ENCODE measurements around the gene GARRE1.

DNA sequence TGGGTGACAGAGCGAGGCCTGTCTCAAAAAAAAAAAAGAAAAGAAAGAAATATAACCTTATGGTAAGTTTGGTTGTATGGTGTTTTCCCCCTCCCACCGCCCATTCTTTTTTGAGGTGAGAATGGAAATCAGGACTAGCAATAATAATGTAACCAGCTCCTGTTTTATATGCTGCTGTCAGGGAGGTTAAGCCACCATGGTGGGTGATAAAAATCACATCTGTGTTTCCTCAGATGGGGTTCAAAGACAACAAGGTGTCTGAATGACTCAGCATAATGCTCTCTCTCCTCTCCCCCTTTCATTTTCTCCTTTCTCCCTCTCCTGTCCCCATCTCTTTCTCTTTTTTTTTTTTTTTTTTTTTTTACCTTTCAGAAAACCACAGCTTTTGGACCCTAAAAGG is 28.3 kb upstream of the GARRE1 start:
- TF ChIP-seq TAF1 (conservative IDR thresholded peaks at IDR 0.05) (no peak), YY1 (IDR thresholded peaks at IDR 0.05) (no peak), FOXA1 (IDR thresholded peaks at IDR 0.05) (no peak)
- TF ChIP-seq, protein P1, sequence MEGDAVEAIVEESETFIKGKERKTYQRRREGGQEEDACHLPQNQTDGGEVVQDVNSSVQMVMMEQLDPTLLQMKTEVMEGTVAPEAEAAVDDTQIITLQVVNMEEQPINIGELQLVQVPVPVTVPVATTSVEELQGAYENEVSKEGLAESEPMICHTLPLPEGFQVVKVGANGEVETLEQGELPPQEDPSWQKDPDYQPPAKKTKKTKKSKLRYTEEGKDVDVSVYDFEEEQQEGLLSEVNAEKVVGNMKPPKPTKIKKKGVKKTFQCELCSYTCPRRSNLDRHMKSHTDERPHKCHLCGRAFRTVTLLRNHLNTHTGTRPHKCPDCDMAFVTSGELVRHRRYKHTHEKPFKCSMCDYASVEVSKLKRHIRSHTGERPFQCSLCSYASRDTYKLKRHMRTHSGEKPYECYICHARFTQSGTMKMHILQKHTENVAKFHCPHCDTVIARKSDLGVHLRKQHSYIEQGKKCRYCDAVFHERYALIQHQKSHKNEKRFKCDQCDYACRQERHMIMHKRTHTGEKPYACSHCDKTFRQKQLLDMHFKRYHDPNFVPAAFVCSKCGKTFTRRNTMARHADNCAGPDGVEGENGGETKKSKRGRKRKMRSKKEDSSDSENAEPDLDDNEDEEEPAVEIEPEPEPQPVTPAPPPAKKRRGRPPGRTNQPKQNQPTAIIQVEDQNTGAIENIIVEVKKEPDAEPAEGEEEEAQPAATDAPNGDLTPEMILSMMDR (IDR thresholded peaks at IDR 0.05; ENCODE audit: low read depth, low read length, missing input control) = no peak
- TF ChIP-seq, protein P2, sequence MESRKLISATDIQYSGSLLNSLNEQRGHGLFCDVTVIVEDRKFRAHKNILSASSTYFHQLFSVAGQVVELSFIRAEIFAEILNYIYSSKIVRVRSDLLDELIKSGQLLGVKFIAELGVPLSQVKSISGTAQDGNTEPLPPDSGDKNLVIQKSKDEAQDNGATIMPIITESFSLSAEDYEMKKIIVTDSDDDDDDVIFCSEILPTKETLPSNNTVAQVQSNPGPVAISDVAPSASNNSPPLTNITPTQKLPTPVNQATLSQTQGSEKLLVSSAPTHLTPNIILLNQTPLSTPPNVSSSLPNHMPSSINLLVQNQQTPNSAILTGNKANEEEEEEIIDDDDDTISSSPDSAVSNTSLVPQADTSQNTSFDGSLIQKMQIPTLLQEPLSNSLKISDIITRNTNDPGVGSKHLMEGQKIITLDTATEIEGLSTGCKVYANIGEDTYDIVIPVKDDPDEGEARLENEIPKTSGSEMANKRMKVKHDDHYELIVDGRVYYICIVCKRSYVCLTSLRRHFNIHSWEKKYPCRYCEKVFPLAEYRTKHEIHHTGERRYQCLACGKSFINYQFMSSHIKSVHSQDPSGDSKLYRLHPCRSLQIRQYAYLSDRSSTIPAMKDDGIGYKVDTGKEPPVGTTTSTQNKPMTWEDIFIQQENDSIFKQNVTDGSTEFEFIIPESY (IDR thresholded peaks at IDR 0.05) = no peak
